Measurements from ENCODE around the gene SORCS2.

GRCh38 chr4:7683126-7683703, 490.9 kb downstream of the SORCS2 start:
- no peak for TF ChIP-seq YY1 (IDR thresholded peaks at IDR 0.05; ENCODE audit: insufficient read depth, insufficient read length)
- no peak for TF ChIP-seq ZNF274 (IDR thresholded peaks at IDR 0.05; ENCODE audit: low read depth, low read length)
- TF ChIP-seq SUZ12 (IDR thresholded peaks at IDR 0.05; ENCODE audit: extremely low read depth, insufficient read depth, insufficient read length) = no peak
